ENCODE measurements around the gene SETD6. TPM values are rescaled to one million over a fixed set of nuclear protein-coding genes. Genes with fewer than 3 reads are reported as not detected.
"Not testable (repeated sequence)": the region's sequence is repeated elsewhere in the genome, so short reads cannot be mapped to it uniquely, and the experiment has no call there.

The SETD6 gene
- total RNA-seq, 2 experiments from 2014 or later: 8.1 to 8.5 TPM

DNA sequence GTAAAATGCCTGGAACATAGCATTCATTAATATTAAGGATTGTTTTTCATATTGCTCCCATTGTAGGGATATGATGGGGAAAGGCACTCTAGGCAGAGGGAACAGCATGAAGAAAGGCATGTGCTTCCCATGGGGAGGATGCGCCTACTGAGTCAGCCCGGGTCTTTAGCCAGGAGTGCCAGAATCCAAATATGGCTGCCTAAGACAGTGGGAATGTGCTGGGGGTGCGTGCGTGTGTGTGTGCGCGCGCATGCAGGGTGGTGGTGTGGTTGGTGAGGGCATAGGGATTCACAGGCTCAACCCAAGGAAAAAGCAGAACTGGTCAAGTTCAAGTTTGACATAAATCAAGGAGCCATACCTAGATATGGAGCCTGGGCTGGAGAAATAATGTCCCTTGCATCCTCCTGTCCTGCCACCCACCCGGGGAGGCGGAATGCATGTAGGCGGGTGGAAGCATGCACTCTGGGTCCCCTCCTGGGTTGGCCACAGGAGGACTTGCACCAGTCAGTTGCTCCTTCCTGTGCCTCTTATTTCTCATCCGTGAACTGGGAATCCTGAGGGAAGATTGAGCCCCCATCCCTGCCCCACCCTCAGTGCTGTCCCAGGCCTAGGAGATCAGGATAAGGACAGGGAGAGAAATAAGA lies 34.0 kb upstream of the SETD6 start:
- CTCF ChIA-PET: no interaction called here
- intact Hi-C loops (cut with micrococcal nuclease): no loop called here
- H3K27me3 Mint-ChIP-seq (ENCODE audit: low read depth): peaks cover 2% of the 10 kb centered on the region
- no peak overlapping the region for H3K27ac Mint-ChIP-seq
- no peak for DNase-seq
- no peak overlapping the region for H3K4me3 Mint-ChIP-seq
- no peaks in the 10 kb centered on the region for H3K9me3 Mint-ChIP-seq
- H3K4me1 Mint-ChIP-seq (ENCODE audit: low read depth): no peaks in the 10 kb centered on the region
- H3K36me3 Mint-ChIP-seq (ENCODE audit: low read depth): no peaks in the 10 kb centered on the region

DNA sequence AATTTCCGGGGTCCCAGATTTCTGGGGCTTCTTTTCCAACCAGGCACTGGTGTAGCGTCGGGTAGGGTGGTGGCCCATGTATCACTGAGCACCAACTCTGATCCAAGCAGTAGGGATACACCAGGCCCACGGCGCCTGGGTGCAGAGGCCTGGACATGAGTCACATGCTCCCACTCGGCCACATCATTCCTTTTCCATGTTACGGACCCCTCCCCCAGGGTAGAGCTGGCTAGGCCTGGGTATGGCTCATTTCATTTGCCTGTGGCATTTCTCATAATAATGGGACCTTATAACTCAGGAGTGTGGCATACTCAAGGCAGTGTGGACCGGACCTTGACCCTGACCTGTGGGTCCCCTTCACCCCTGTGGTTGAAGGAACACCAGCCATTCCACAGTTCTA lies 33.4 kb upstream of the SETD6 start:
- Mint-ChIP-seq H3K36me3 (ENCODE audit: low read depth) (no peaks in the 10 kb centered on the region), H3K4me1 (ENCODE audit: low read depth) (no peaks in the 10 kb centered on the region), H3K27me3 (ENCODE audit: low read depth) (peaks cover 3% of the 10 kb centered on the region), H3K9me3 (no peaks in the 10 kb centered on the region), H3K4me3 (no peak overlapping the region), H3K27ac (no peak overlapping the region)
- CTCF ChIA-PET: no interaction called here
- DNase-seq: no peak
- intact Hi-C loops (cut with micrococcal nuclease): no loop called here

DNA sequence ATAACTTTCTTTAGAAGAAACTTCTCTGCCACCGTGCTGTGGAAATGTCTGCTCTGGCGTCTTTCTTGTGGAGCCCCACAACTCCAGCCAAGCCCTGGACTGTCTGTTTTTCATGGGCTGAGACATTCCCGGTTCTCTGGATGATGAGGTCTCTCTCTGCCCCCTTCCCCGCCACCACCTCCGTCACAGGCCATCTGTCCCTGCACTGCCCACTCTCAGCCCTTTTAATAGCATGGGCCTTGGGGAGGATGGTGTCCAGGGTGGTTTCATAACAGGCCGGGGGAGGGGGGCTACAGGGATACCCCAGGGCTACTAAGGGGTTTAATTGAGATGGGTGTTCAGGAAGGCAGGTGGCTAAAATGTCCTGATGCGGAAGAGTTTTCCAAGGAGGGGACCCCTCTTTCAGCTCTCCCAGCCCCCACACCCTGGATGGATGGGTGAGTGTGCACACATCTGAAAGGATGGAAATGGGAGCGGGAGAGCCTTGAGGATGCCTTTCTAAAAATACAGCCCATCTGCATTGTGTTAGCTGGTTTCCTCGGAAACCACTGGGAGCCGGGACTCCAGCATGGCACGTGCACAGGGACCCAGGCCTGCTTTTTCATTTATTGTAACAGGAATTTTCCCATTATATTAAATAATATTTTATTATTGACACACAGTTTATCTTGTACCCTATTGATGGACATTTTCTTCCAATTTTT lies 30.0 kb upstream of the SETD6 start:
- intact Hi-C loops (cut with micrococcal nuclease): loop anchor here (5.0 kb wide), 1 partner anchor 463 kb away; no protein-coding TSS in a partner anchor
- H3K27ac Mint-ChIP-seq: no peak overlapping the region
- H3K36me3 Mint-ChIP-seq (ENCODE audit: low read depth): no peaks in the 10 kb centered on the region
- CTCF ChIA-PET: interaction anchor here (1.1 to 6.8 kb wide), 2 partner anchors 10 to 150 kb away, joined by 4 to 130 read pairs; no protein-coding TSS in a partner anchor
- DNase-seq: no peak
- H3K4me1 Mint-ChIP-seq (ENCODE audit: low read depth): no peaks in the 10 kb centered on the region
- H3K27me3 Mint-ChIP-seq (ENCODE audit: low read depth): peaks cover 5% of the 10 kb centered on the region
- H3K4me3 Mint-ChIP-seq: no peak overlapping the region
- H3K9me3 Mint-ChIP-seq: no peaks in the 10 kb centered on the region

DNA sequence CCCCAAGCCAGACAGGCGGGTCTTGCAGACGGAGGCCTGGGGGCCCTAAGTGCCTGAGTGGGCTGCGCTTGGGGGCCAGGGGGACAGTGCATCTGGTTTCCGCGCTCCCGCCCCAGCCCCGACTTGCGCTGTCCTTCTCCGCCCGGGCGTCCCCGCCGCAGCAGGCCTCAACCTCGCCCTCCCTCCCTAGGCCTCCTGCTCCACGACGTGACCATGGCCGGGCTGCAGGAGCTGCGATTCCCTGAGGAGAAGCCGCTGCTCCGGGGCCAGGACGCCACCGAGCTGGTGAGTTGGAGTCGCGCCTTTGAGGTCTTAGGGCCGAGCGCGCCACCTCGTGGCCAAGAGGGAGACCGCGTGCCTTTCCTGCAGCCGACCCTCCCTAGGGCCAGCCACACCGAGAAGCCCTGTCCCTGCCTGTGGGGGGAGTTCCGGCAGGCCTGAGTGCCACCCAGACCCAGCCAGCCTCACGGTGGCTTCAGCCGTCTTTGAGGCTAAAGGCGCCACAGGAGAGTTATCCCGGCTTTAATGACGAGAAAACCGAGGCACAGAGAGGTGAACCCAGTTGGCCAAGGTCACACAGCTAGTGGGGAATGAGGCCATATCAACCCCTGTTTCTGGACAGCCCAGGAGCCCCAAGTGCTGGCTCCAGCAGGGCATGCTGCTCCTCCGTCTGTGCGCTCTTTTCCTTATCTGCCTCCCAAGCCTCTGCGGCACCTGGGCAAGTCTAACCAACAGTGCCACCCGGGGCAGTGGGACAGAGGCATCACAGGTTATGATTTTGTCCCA lies 27.6 kb upstream of the SETD6 start:
- CTCF ChIA-PET: interaction anchor here (0.6 to 6.8 kb wide), 25 partner anchors 12 to 477 kb away, joined by 3 to 130 read pairs (median 4); partner anchors contain the start of gene NDRG4
- Mint-ChIP-seq H3K27ac (no peak overlapping the region), H3K4me1 (ENCODE audit: low read depth) (no peaks in the 10 kb centered on the region), H3K27me3 (ENCODE audit: low read depth) (peaks cover 5% of the 10 kb centered on the region), H3K9me3 (no peaks in the 10 kb centered on the region), H3K4me3 (no peak overlapping the region), H3K36me3 (ENCODE audit: low read depth) (no peaks in the 10 kb centered on the region)
- DNase-seq: peak; percentile 82
- intact Hi-C loops (cut with micrococcal nuclease): loop anchor here (1.0 to 5.0 kb wide), 3 partner anchors 142 to 465 kb away; no protein-coding TSS in a partner anchor

DNA sequence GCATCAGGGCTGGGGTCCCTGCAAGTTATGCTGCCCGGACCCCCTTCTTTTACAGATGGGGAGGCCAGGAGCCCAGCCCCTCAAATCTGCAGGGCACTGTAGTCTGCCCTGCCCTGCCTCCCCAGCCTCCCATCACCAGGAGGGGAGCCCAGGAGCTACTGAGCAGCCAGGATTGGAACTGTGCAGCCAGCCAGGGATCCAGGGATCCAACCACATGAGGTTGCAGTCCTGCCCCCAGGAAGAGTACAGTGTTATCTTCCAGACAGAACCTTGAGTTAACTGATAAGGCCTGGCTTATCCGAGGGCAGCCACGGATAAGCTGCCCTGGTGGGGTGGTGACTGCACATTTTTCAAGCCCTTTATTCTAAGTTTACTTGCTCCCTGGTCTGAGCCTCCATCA lies 26.8 kb upstream of the SETD6 start:
- Mint-ChIP-seq H3K4me3 (no peak overlapping the region), H3K4me1 (ENCODE audit: low read depth) (no peaks in the 10 kb centered on the region), H3K27ac (no peak overlapping the region), H3K9me3 (no peaks in the 10 kb centered on the region), H3K27me3 (ENCODE audit: low read depth) (peaks cover 3% of the 10 kb centered on the region), H3K36me3 (ENCODE audit: low read depth) (no peaks in the 10 kb centered on the region)
- intact Hi-C loops (cut with micrococcal nuclease): loop anchor here (5.0 kb wide), 1 partner anchor 466 kb away; no protein-coding TSS in a partner anchor
- CTCF ChIA-PET: interaction anchor here (0.6 to 6.8 kb wide), 14 partner anchors 9 to 300 kb away, joined by 3 to 130 read pairs (median 3); partner anchors contain the start of gene NDRG4
- no peak for DNase-seq

DNA sequence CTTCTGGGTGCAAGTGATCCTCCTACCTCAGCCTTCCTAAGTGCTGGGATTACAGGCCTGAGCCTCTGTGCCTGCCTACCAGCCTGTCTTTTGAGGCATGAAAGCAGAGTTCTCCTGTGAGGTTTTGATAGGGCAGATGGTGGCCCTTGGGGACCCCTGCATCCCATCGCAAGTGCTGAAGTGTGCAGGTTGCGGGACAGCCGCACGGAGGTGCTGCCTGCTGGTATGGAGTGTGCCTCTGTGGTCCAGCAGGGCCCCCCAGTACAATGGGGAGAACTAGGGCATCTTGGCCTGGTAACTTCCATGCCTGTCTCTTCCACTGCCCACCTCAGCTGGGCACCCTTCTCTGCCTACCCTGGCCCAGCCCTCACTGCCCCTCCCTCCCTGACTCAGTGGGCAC lies 25.3 kb upstream of the SETD6 start:
- DNase-seq: no peak
- CTCF ChIA-PET: interaction anchor here (2.1 to 6.8 kb wide), 2 partner anchors 153 to 154 kb away, joined by 14 to 130 read pairs; no protein-coding TSS in a partner anchor
- Mint-ChIP-seq H3K9me3 (no peaks in the 10 kb centered on the region), H3K4me1 (ENCODE audit: low read depth) (peaks cover 2% of the 10 kb centered on the region), H3K27ac (no peak overlapping the region), H3K27me3 (ENCODE audit: low read depth) (peaks cover 3% of the 10 kb centered on the region), H3K4me3 (no peak overlapping the region), H3K36me3 (ENCODE audit: low read depth) (no peaks in the 10 kb centered on the region)
- intact Hi-C loops (cut with micrococcal nuclease): no loop called here

DNA sequence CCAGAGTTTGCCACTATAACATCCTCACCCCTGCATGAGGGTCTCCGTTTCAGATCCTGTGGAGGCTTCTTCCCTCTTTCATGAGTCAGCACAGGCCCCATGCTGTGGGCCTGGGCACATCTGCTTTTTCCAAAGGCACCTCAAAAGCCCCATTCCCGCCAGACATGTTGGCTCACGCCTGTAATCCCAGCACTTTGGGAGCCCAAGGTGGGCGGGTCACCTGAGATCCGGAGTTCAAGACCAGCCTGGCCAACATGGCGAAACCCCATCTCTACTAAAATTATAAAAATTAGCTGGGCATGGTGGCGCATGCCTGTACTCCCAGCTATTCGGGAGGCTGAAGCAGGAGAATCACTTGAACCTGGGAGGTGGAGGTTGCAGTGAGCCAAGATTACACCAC lies 24.8 kb upstream of the SETD6 start:
- CTCF ChIA-PET: interaction anchor here (1.3 to 2.1 kb wide), 2 partner anchors 154 to 266 kb away, joined by 4 to 14 read pairs; no protein-coding TSS in a partner anchor
- intact Hi-C loops (cut with micrococcal nuclease); H3K36me3 Mint-ChIP-seq (ENCODE audit: low read depth); H3K4me3 Mint-ChIP-seq; H3K27ac Mint-ChIP-seq; H3K27me3 Mint-ChIP-seq (ENCODE audit: low read depth); H3K9me3 Mint-ChIP-seq; DNase-seq; H3K4me1 Mint-ChIP-seq (ENCODE audit: low read depth): not testable (repeated sequence)

DNA sequence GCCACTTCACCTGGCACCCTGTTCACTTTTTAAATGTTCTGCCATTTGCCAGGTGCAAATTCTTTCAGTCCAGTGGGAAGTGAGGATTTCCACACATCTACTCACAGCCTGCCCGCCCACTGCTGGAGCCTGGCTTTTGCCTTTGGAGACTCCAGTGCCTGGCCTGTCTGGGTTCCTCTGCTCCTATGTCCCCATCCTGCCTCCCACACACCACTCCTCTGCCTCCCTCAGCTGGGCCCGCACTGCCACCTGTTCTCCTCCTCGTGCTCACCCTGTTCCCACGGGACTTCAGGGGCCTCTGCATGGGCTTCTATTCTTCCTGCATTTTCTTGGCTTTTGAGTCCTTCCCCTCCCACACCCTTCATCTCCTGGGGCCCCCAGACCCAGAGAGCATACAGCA lies 23.3 kb upstream of the SETD6 start:
- no peaks in the 10 kb centered on the region for H3K9me3 Mint-ChIP-seq
- no peak for DNase-seq
- no peak overlapping the region for H3K4me3 Mint-ChIP-seq
- peaks cover under 1% of the 10 kb centered on the region for H3K27me3 Mint-ChIP-seq (ENCODE audit: low read depth)
- H3K27ac Mint-ChIP-seq: no peak overlapping the region
- peaks cover 9% of the 10 kb centered on the region for H3K4me1 Mint-ChIP-seq (ENCODE audit: low read depth)
- CTCF ChIA-PET: interaction anchor here (2.1 kb wide), 1 partner anchor 155 kb away, joined by 14 read pairs; no protein-coding TSS in a partner anchor
- intact Hi-C loops (cut with micrococcal nuclease): no loop called here
- H3K36me3 Mint-ChIP-seq (ENCODE audit: low read depth): no peaks in the 10 kb centered on the region

DNA sequence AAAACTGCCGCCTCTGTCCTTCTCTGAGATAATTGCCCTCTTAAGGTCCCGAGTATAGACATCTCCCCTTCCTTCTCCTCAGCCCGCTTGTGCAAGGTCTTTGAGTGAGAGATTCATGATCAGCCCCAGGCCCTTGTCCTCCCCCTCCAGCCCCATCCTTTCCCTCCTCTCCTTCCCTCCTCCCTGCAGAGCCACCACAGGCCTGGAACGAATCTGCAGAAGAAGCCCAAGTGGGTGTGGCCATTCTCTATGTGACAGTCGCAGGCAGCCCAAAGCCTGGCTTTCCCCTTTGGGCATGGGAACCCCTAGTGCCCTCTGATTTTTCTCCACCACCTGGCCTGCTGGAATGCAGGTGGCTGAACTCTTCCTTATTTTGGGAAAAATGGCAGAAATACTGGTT lies 22.6 kb upstream of the SETD6 start:
- no peak overlapping the region for H3K27ac Mint-ChIP-seq
- CTCF ChIA-PET: interaction anchor here (1.8 kb wide), 1 partner anchor 156 kb away, joined by 8 read pairs; no protein-coding TSS in a partner anchor
- H3K36me3 Mint-ChIP-seq (ENCODE audit: low read depth): no peaks in the 10 kb centered on the region
- intact Hi-C loops (cut with micrococcal nuclease): no loop called here
- H3K4me3 Mint-ChIP-seq: no peak overlapping the region
- no peak for DNase-seq
- H3K9me3 Mint-ChIP-seq: no peaks in the 10 kb centered on the region
- peaks cover 9% of the 10 kb centered on the region for H3K4me1 Mint-ChIP-seq (ENCODE audit: low read depth)
- no peaks in the 10 kb centered on the region for H3K27me3 Mint-ChIP-seq (ENCODE audit: low read depth)

DNA sequence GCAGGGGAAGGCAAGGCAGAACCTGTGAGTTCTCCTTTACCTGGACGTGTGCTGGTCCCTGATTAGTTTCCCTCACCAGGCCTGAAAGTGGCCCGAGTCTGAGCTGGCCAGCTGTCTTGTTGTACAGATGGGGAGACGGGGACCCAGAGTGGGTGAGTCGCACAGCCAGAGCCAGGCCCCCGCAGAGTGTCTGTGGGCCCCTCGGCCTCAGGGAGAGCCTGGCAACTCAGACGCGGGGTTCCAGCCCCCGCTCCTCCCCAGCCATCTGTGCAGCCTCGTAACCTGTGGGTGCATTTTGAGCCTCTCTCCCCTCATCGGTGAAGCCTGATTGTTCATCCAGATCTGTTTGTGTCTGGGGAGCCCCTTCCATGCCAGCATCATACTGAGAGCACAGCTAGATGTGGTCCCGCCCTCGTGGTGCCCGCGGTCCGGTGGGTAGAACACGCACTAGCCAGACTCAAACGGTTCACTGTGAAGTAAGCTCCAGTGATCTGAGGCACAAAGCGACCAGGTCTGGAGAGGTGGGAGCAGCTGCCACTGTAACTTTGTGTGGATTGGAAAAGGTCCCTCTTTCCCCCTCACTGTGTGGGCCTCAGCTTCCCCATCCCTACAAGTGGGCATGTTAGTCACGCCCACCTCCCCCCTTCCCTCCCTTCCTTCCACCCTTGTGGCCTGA lies 21.4 kb upstream of the SETD6 start:
- H3K4me1 Mint-ChIP-seq (ENCODE audit: low read depth): peaks cover 9% of the 10 kb centered on the region
- intact Hi-C loops (cut with micrococcal nuclease): loop anchor here (2.0 kb wide), 1 partner anchor 35 kb away; no protein-coding TSS in a partner anchor
- CTCF ChIA-PET: interaction anchor here (0.9 to 1.8 kb wide), 3 partner anchors 157 to 260 kb away, joined by 3 to 8 read pairs (median 4); no protein-coding TSS in a partner anchor
- no peaks in the 10 kb centered on the region for H3K36me3 Mint-ChIP-seq (ENCODE audit: low read depth)
- H3K9me3 Mint-ChIP-seq: no peaks in the 10 kb centered on the region
- H3K27me3 Mint-ChIP-seq (ENCODE audit: low read depth): no peaks in the 10 kb centered on the region
- no peak overlapping the region for H3K4me3 Mint-ChIP-seq
- H3K27ac Mint-ChIP-seq: no peak overlapping the region
- DNase-seq: no peak

DNA sequence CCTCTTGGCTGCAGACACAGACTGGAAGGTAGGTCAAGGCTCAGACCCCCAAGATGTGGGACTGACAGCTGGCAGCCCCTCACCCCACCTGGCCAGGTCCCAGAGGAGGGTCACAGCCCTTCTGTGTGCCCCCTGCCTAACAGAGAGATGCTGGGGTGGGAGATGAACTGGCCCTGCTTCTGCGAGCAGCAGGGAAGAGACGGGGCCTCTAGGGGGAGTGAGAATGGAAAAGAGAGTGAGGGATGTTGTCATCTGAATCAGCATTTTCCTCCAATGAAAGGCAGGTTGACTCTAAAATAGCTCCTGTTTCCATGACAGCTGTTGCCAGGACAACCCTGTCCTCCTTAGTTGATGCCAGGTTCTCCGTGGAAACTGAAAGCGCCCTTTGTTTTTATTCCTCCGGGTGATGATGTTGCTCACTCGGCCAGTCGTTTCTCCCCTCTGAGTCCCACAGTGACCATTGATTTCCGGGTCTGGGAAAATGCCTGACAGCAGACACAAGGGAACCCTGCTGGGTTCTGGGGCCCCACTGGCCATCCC lies 20.3 kb upstream of the SETD6 start:
- intact Hi-C loops (cut with micrococcal nuclease): loop anchor here (1.0 to 2.0 kb wide), 5 partner anchors 20 to 366 kb away; partner anchors contain the start of genes CFAP20 and SETD6
- Mint-ChIP-seq H3K9me3 (no peaks in the 10 kb centered on the region), H3K36me3 (ENCODE audit: low read depth) (no peaks in the 10 kb centered on the region), H3K4me1 (ENCODE audit: low read depth) (peaks cover 9% of the 10 kb centered on the region), H3K27me3 (ENCODE audit: low read depth) (no peaks in the 10 kb centered on the region), H3K27ac (no peak overlapping the region), H3K4me3 (no peak overlapping the region)
- CTCF ChIA-PET: interaction anchor here (0.7 to 1.8 kb wide), 12 partner anchors 9 to 261 kb away, joined by 3 to 9 read pairs (median 3); no protein-coding TSS in a partner anchor
- DNase-seq: peak; percentile 94
